Caco-2 (cell line): ENCODE results near the gene OR10P1. TPM values are rescaled to one million over a fixed set of nuclear protein-coding genes. Genes with fewer than 3 reads are reported as not detected.

ENCODE experiments used
- BruUV-seq: library from RNA; stranded (reverse); fragments of 400-500 nt; replicated peaks from 2 replicates; lab custom pipeline; 2021; lab: Mats Ljungman, UMichigan
- CTCF ChIA-PET: fragments of 300-600 bp; sonication (Branson Sonifier 250); formaldehyde crosslinking; loops from one replicate; lab custom pipeline; 2022; ENCODE audit warnings: antibody characterized with exemption; lab: Charles Lee
- POLR2A ChIA-PET: fragments of 300-600 bp; sonication (Branson Sonifier 250); formaldehyde crosslinking; loops from one replicate; lab custom pipeline; 2022; ENCODE audit warnings: antibody characterized with exemption; lab: Charles Lee
- DNase-seq, 2 experiments: peaks; one replicate each; pipeline versions ENCODE4 v3.0.0 to v3.0.0-alpha.2; 2020 to 2022
- H3K27me3 ChIP-seq: replicated peaks from 2 replicates; pipeline ENCODE4 v1.6.0; 2011; ENCODE audit warnings: low read length; ENCODE audit not compliant: control insufficient read depth, insufficient read depth
- H3K36me3 ChIP-seq: 2 replicates; pipeline ENCODE4 v1.5.1; 2011; ENCODE audit warnings: low read length; ENCODE audit not compliant: control insufficient read depth, insufficient read depth
- H3K4me1 ChIP-seq: fragments of 250-450 bp; sonication (Bioruptor Pico); 2 replicates; pipeline ENCODE4 v1.5.1; 2020; ENCODE audit warnings: mild to moderate bottlenecking
- H3K4me3 ChIP-seq: 2 replicates; pipeline ENCODE4 v1.5.1; 2011; ENCODE audit warnings: low read depth, mild to moderate bottlenecking, control low read depth, low read length
- H3K9me3 ChIP-seq: fragments of 250-450 bp; sonication (Bioruptor Pico); 2 replicates; pipeline ENCODE4 v1.5.1; 2020; ENCODE audit warnings: mild to moderate bottlenecking, moderate library complexity
- H3K27ac Mint-ChIP-seq: one replicate; pipeline ENCODE4 v1.8.0; 2022; ENCODE audit warnings: mixed read lengths; ENCODE audit not compliant: unreplicated experiment
- H3K27me3 Mint-ChIP-seq: one replicate; pipeline ENCODE4 v1.8.0; 2022; ENCODE audit warnings: mixed read lengths; ENCODE audit not compliant: insufficient read depth, unreplicated experiment
- H3K36me3 Mint-ChIP-seq: one replicate; pipeline ENCODE4 v1.8.0; 2022; ENCODE audit warnings: mild to moderate bottlenecking, mixed read lengths; ENCODE audit not compliant: insufficient read depth, unreplicated experiment
- H3K4me1 Mint-ChIP-seq: one replicate; pipeline ENCODE4 v1.8.0; 2022; ENCODE audit warnings: low read depth, mixed read lengths; ENCODE audit not compliant: unreplicated experiment
- H3K4me3 Mint-ChIP-seq: one replicate; pipeline ENCODE4 v1.8.0; 2022; ENCODE audit warnings: mild to moderate bottlenecking, moderate library complexity, mixed read lengths; ENCODE audit not compliant: unreplicated experiment
- H3K9me3 Mint-ChIP-seq: one replicate; pipeline ENCODE4 v1.8.0; 2022; ENCODE audit warnings: mixed read lengths; ENCODE audit not compliant: unreplicated experiment
- CTCF ChIP-seq, 2 experiments: fragments of 200-600 bp in 1 of 2; IDR thresholded peaks; 1 replicate in 1 of 2; 2 replicates in 1 of 2; pipeline versions ENCODE4 v1.5.1 to v1.8.0; 2011 to 2022; ENCODE audit warnings: antibody characterized with exemption in 1 of 2, control low read depth in 1 of 2, inconsistent platforms in 1 of 2, low read depth in 1 of 2, low read length in 1 of 2, mild to moderate bottlenecking in 1 of 2, moderate library complexity in 1 of 2; ENCODE audit not compliant: insufficient read depth in 1 of 2, severe bottlenecking in 1 of 2, unreplicated experiment in 1 of 2
- intact Hi-C: fragments of 100-400 bp; cut with micrococcal nuclease; formaldehyde crosslinking; loops from one replicate; pipeline ENCODE4 v1.10.0; 2022; ENCODE audit not compliant: unreplicated experiment
- total RNA-seq: library from RNA; stranded (reverse); gene quantifications from 2 replicates; pipeline ENCODE4 v1.2.3, GENCODE V29; 2022

Gene OR10P1
- total RNA-seq, 1 experiment from 2014 or later, result not detected

GRCh38 chr12:55671746-55672145 is 35.1 kb downstream of the OR10P1 start:
- Histone ChIP-seq H3K4me3 (no peak overlapping the region), H3K36me3 (no peaks in the 10 kb centered on the region), H3K27me3 (no peaks in the 10 kb centered on the region), H3K9me3 (no peaks in the 10 kb centered on the region), H3K4me1 (peaks cover 9% of the 10 kb centered on the region)
- Mint-ChIP-seq H3K9me3 (peaks cover 8% of the 10 kb centered on the region), H3K27me3 (no peaks in the 10 kb centered on the region), H3K4me1 (peaks cover 14% of the 10 kb centered on the region), H3K4me3 (no peak overlapping the region), H3K27ac (no peak overlapping the region), H3K36me3 (no peaks in the 10 kb centered on the region)
- intact Hi-C loops, result no loop called here
- no TSS peak for BruUV-seq
- POLR2A ChIA-PET, result no interaction called here
- CTCF ChIA-PET, result no interaction called here
- no peak for TF ChIP-seq CTCF (IDR thresholded peaks at IDR 0.05; ENCODE audit: insufficient read depth in 1 of 2, low read depth in 1 of 2, low read length in 1 of 2, severe bottlenecking in 1 of 2, unreplicated experiment in 1 of 2)
- DNase-seq, result no peak

- DNase-seq, result no peak
- Mint-ChIP-seq H3K27me3 (no peaks in the 10 kb centered on the region), H3K9me3 (peaks cover 8% of the 10 kb centered on the region), H3K4me1 (peaks cover 14% of the 10 kb centered on the region), H3K27ac (no peak overlapping the region), H3K4me3 (no peak overlapping the region), H3K36me3 (no peaks in the 10 kb centered on the region)
- no TSS peak for BruUV-seq
- no peaks in the 10 kb centered on the region for H3K36me3 ChIP-seq
- TF ChIP-seq CTCF (IDR thresholded peaks at IDR 0.05; ENCODE audit: insufficient read depth in 1 of 2, low read depth in 1 of 2, low read length in 1 of 2, severe bottlenecking in 1 of 2, unreplicated experiment in 1 of 2), result no peak
- intact Hi-C loops, result no loop called here
- ChIA-PET POLR2A (no interaction called here), CTCF (interaction anchor here (0.6 kb wide), 1 partner anchor 8 kb away, joined by 3 read pairs; a partner anchor contains a TSS)
- no peaks in the 10 kb centered on the region for H3K27me3 ChIP-seq
- H3K9me3 ChIP-seq, result no peaks in the 10 kb centered on the region
- peaks cover 9% of the 10 kb centered on the region for H3K4me1 ChIP-seq
- no peak overlapping the region for H3K4me3 ChIP-seq
Observed at GRCh38 chr12:55673638-55674037, 36.9 kb downstream of the OR10P1 start.

GRCh38 chr12:55675666-55676065 is 39.0 kb downstream of the OR10P1 start:
- BruUV-seq, result no TSS peak
- peaks cover 8% of the 10 kb centered on the region for H3K9me3 Mint-ChIP-seq
- peaks cover 6% of the 10 kb centered on the region for H3K4me1 Mint-ChIP-seq
- no peak overlapping the region for H3K27ac Mint-ChIP-seq
- H3K36me3 ChIP-seq, result no peaks in the 10 kb centered on the region
- H3K4me1 ChIP-seq, result no peaks in the 10 kb centered on the region
- H3K27me3 Mint-ChIP-seq, result no peaks in the 10 kb centered on the region
- H3K4me3 ChIP-seq, result no peak overlapping the region
- H3K4me3 Mint-ChIP-seq, result no peak overlapping the region
- H3K27me3 ChIP-seq, result no peaks in the 10 kb centered on the region
- DNase-seq, result no peak
- H3K36me3 Mint-ChIP-seq, result no peaks in the 10 kb centered on the region
- POLR2A ChIA-PET, result no interaction called here
- CTCF ChIA-PET, result no interaction called here
- intact Hi-C loops, result no loop called here
- no peaks in the 10 kb centered on the region for H3K9me3 ChIP-seq
- no peak for TF ChIP-seq CTCF (IDR thresholded peaks at IDR 0.05; ENCODE audit: insufficient read depth in 1 of 2, low read depth in 1 of 2, low read length in 1 of 2, severe bottlenecking in 1 of 2, unreplicated experiment in 1 of 2)
